GM19023 (cell line): ENCODE data around the gene ZNF667.

Experiments used
- ATAC-seq: cut with Tn5 transposase; IDR thresholded peaks from one replicate; pipeline ENCODE4 v1.9.1; 2021; ENCODE audit warnings: mild to moderate bottlenecking, moderate library complexity; ENCODE audit not compliant: unreplicated experiment

ZNF667 gene

DNA sequence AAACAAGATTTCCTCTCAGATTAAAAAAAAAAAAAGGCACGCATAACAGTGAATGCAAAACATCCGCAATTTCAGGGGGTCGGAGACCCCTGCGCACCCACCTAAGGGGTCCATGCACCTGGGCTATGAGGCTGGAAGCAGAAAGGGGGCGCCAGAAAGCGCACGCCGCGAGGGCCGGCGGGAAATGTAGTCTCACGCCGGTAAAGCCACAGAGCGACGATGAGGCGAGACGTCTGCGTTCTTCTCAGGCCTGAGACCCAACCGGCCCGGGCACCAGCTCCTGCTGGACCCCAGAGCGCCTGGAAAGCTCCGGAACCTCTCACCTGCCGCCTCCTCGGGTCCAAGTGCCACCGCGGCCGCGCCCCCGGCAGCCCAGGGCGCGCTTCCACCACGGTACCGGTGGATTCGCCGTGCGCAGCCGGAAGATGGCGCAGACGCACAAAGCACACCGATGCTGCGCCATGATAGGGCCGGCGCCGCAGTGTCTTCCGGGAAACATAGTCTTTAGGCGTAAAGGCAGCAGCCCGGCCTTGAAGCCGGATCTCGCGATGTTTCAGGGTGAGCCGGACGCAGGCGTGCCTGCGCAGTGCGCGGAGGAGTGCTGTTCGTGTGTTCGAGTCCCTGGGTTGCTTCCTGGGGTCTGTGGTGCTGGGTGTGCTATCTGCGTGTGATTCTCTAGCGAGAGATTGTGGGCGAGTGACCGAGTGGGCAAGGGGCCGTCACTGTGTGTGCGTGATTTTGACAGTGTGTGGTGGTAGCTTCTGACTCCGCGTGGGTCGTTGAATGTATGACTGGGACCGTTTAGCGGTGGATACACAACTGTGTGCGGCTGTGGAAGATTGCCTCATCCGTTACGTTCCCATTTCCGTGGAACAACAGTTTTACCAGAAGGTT lies 83.8 kb downstream of the ZNF667 start, which contains the start of gene ZNF582:
Gene ZNF582 (minus strand): TSS at position 416 of the 894 bp plus-strand sequence. CDS start 1,782 bp downstream, outside the sequence.
- ATAC-seq = peak; percentile 79
